Right lung (tissue), 10 donors: Measurements from ENCODE around the gene COX8C. TPM values are rescaled to one million over a fixed set of nuclear protein-coding genes. Genes with fewer than 3 reads are reported as not detected.

ENCODE experiments used
- DNase-seq, 2 donors: peaks; one replicate each; pipeline ENCODE4 v3.0.0-alpha.2; 2013
- long read RNA-seq, 8 donors: transcript quantifications; one replicate each; lab custom pipeline, GENCODE V29; 2026
- polyA plus RNA-seq, 5 donors: library from polyadenylated mRNA; unstranded; fragments of 120-200 nt; gene quantifications; one replicate each; pipeline versions ENCODE4 v1.2.1 to v1.2.3, GENCODE V29; 2013; ENCODE audit warnings: inconsistent platforms in 1 of 5, low replicate concordance in 1 of 5; ENCODE audit not compliant: insufficient read length in 5 of 5, insufficient read depth in 1 of 5

COX8C gene
- under 1 TPM; 0.36 to 0.94 (median 0.54) TPM for polyA plus RNA-seq
- long read RNA-seq, donor 1: 0 reads
- long read RNA-seq, donor 2: 0 reads
- long read RNA-seq, donor 3: 0 reads
- long read RNA-seq, donor 4: 0 reads
- long read RNA-seq, donor 5: 0 reads
- long read RNA-seq, donor 6: 0 reads
- long read RNA-seq, donor 7: 0 reads
- long read RNA-seq, donor 8: 0 reads

GRCh38 chr14:93346926-93347721 is at the start of gene COX8C:
Gene COX8C (plus strand): TSS chr14:93347182. CDS start chr14:93347269, 87 bp downstream.
- DNase-seq: no peak

GRCh38 chr14:93299416-93299815 is 47.6 kb upstream of the COX8C start:
- DNase-seq: no peak

- no peak for DNase-seq
Measured at GRCh38 chr14:93299866-93300265, 47.1 kb upstream of the COX8C start.

- no peak for DNase-seq
Measured at GRCh38 chr14:93301821-93302447, 45.0 kb upstream of the COX8C start.

GRCh38 chr14:93302688-93303581 is 44.0 kb upstream of the COX8C start:
- DNase-seq: no peak

GRCh38 chr14:93303659-93304058 is 43.3 kb upstream of the COX8C start:
- DNase-seq: no peak

- no peak for DNase-seq
Measured at GRCh38 chr14:93304771-93305170, 42.2 kb upstream of the COX8C start.

- DNase-seq: no peak
Measured at GRCh38 chr14:93305725-93306418, 41.1 kb upstream of the COX8C start.

- no peak for DNase-seq
Measured at GRCh38 chr14:93306812-93307211, 40.2 kb upstream of the COX8C start.

GRCh38 chr14:93308686-93309345 is 38.2 kb upstream of the COX8C start:
- no peak for DNase-seq

GRCh38 chr14:93309427-93309966 is 37.5 kb upstream of the COX8C start:
- DNase-seq: no peak

GRCh38 chr14:93311082-93311481 is 35.9 kb upstream of the COX8C start:
- no peak for DNase-seq

GRCh38 chr14:93315575-93315974 is 31.4 kb upstream of the COX8C start:
- DNase-seq: no peak

- DNase-seq: no peak
Measured at GRCh38 chr14:93316716-93317115, 30.3 kb upstream of the COX8C start.

- no peak for DNase-seq
Measured at GRCh38 chr14:93317210-93317874, 29.6 kb upstream of the COX8C start.

GRCh38 chr14:93317875-93318807 is 28.8 kb upstream of the COX8C start:
- DNase-seq: no peak

- no peak for DNase-seq
Measured at GRCh38 chr14:93318927-93319326, 28.1 kb upstream of the COX8C start.

- DNase-seq: no peak
Measured at GRCh38 chr14:93319494-93319893, 27.5 kb upstream of the COX8C start.

- DNase-seq: no peak
Measured at GRCh38 chr14:93319958-93320357, 27.0 kb upstream of the COX8C start.
